Fibroblast of lung (primary cell): Measurements from ENCODE around the gene GPR62. TPM values are rescaled to one million over a fixed set of nuclear protein-coding genes. Genes with fewer than 3 reads are reported as not detected.

ENCODE experiments used
- DNase-seq, 2 donors: peaks; one replicate each; pipeline versions ENCODE4 v3.0.0 to v3.0.0-alpha.2; 2010; ENCODE audit warnings: low read depth in 2 of 2
- H2AFZ ChIP-seq: 2 replicates; pipeline ENCODE4 v1.5.1; 2012; ENCODE audit warnings: low read length, control low read depth, inconsistent platforms
- H3K27ac ChIP-seq: 2 replicates; pipeline ENCODE4 v1.5.1; 2011; ENCODE audit warnings: low read length, control low read depth; ENCODE audit not compliant: insufficient read depth
- H3K27me3 ChIP-seq: 2 replicates; pipeline ENCODE4 v1.5.1; 2011; ENCODE audit warnings: mild to moderate bottlenecking, low read length; ENCODE audit not compliant: control insufficient read depth, insufficient read depth
- H3K36me3 ChIP-seq: 2 replicates; pipeline ENCODE4 v1.5.1; 2011; ENCODE audit warnings: low read length; ENCODE audit not compliant: control insufficient read depth, insufficient read depth
- H3K4me1 ChIP-seq: 2 replicates; pipeline ENCODE4 v1.5.1; 2011; ENCODE audit warnings: low read length; ENCODE audit not compliant: control insufficient read depth, insufficient read depth; ENCODE audit errors: extremely low read depth
- H3K4me2 ChIP-seq: 2 replicates; pipeline ENCODE4 v1.5.1; 2011; ENCODE audit warnings: low read length, control low read depth; ENCODE audit not compliant: insufficient read depth; ENCODE audit errors: extremely low read depth
- H3K4me3 ChIP-seq, 4 experiments: fragments of 200-600 bp in 1 of 4; sonication (generic) in 1 of 4; replicated peaks in 1 of 4; 2 replicates each; pipeline ENCODE4 v1.5.1; 2011 to 2016; ENCODE audit warnings: low read length in 4 of 4, low read depth in 3 of 4, mild to moderate bottlenecking in 3 of 4, control low read depth in 2 of 4, inconsistent platforms in 1 of 4, mixed read lengths in 1 of 4; ENCODE audit not compliant: insufficient read depth in 1 of 4; ENCODE audit errors: control extremely low read depth in 1 of 4
- H3K79me2 ChIP-seq: 2 replicates; pipeline ENCODE4 v1.5.1; 2012; ENCODE audit warnings: mild to moderate bottlenecking, low read length, inconsistent platforms; ENCODE audit not compliant: control insufficient read depth, insufficient read depth
- H3K9ac ChIP-seq: 2 replicates; pipeline ENCODE4 v1.5.1; 2011; ENCODE audit warnings: mild to moderate bottlenecking, low read length, control low read depth; ENCODE audit not compliant: insufficient read depth
- H3K9me3 ChIP-seq: 2 replicates; pipeline ENCODE4 v1.5.1; 2012; ENCODE audit warnings: low read depth, low read length; ENCODE audit not compliant: control insufficient read depth, insufficient read depth
- H4K20me1 ChIP-seq: 2 replicates; pipeline ENCODE4 v1.5.1; 2011; ENCODE audit warnings: low read length; ENCODE audit not compliant: control insufficient read depth, insufficient read depth; ENCODE audit errors: extremely low read depth
- CTCF ChIP-seq, 2 donors: IDR thresholded peaks in 1 of 2; conservative IDR thresholded peaks in 1 of 2; 1 replicate in 1 of 2; 2 replicates in 1 of 2; pipeline ENCODE4 v1.5.1; 2011 to 2012; ENCODE audit warnings: low read length in 2 of 2, control low read depth in 1 of 2, inconsistent platforms in 1 of 2, low read depth in 1 of 2, mild to moderate bottlenecking in 1 of 2
- EZH2 ChIP-seq: IDR thresholded peaks from 2 replicates; pipeline ENCODE4 v1.5.1; 2012; ENCODE audit warnings: low read length, control low read depth, mild to moderate bottlenecking; ENCODE audit errors: missing control alignments
- polyA plus RNA-seq, 2 donors: library from polyadenylated mRNA; depleted of rRNA in 1 of 2; stranded (reverse) in 1 of 2; unstranded in 1 of 2; fragments of >200 nt; gene quantifications; 2 replicates each; pipeline ENCODE4 v1.2.1, GENCODE V29; 2011 to 2012; ENCODE audit warnings: missing spikeins in 1 of 2
- total RNA-seq: library from RNA; depleted of rRNA; stranded (reverse); fragments of >200 nt; gene quantifications from 2 replicates; pipeline ENCODE4 v1.2.1, GENCODE V29; 2014

The GPR62 gene
- total and polyA plus RNA-seq, 2 donors (not counting 1 experiment from before 2014, with no cell fraction given) = under 0.01 TPM; not detected in 1

- no peak overlapping the region for H2AFZ ChIP-seq
- no peak overlapping the region for H3K4me3 ChIP-seq
- no peaks in the 10 kb centered on the region for H3K27me3 ChIP-seq
- peaks cover 9% of the 10 kb centered on the region for H3K79me2 ChIP-seq
- H3K36me3 ChIP-seq = peaks cover 2% of the 10 kb centered on the region
- H3K4me2 ChIP-seq = no peak overlapping the region
- no peaks in the 10 kb centered on the region for H4K20me1 ChIP-seq
- peaks cover 18% of the 10 kb centered on the region for H3K4me1 ChIP-seq
- no peak for DNase-seq
- H3K27ac ChIP-seq = no peak overlapping the region
- no peaks in the 10 kb centered on the region for H3K9me3 ChIP-seq
- no peak overlapping the region for H3K9ac ChIP-seq
- TF ChIP-seq EZH2 (no peak), CTCF (conservative IDR thresholded peaks at IDR 0.05 in 1 of 2, IDR thresholded peaks at IDR 0.05 in 1 of 2; ENCODE audit: low read depth in 1 of 2, low read length in 2 of 2) (no peak)
Observed at GRCh38 chr3:51970606-51971300, 15.6 kb downstream of the GPR62 start.

GRCh38 chr3:51971350-51971749 is 16.2 kb downstream of the GPR62 start:
- Histone ChIP-seq H2AFZ (no peak overlapping the region), H4K20me1 (no peaks in the 10 kb centered on the region), H3K79me2 (peaks cover 6% of the 10 kb centered on the region), H3K4me3 (no peak overlapping the region), H3K27me3 (no peaks in the 10 kb centered on the region), H3K9me3 (no peaks in the 10 kb centered on the region), H3K9ac (no peak overlapping the region), H3K36me3 (peaks cover 2% of the 10 kb centered on the region), H3K27ac (no peak overlapping the region), H3K4me2 (no peak overlapping the region), H3K4me1 (peaks cover 15% of the 10 kb centered on the region)
- no peak for TF ChIP-seq EZH2
- no peak for TF ChIP-seq CTCF (conservative IDR thresholded peaks at IDR 0.05 in 1 of 2, IDR thresholded peaks at IDR 0.05 in 1 of 2; ENCODE audit: low read depth in 1 of 2, low read length in 2 of 2)
- DNase-seq = no peak

GRCh38 chr3:51974277-51974962 is 19.2 kb downstream of the GPR62 start:
- H3K4me3 ChIP-seq = peak overlapping the region; percentile 63 to 93 (median 84)
- peak overlapping the region; percentile 86 for H3K9ac ChIP-seq
- peaks cover 2% of the 10 kb centered on the region for H3K36me3 ChIP-seq
- peak overlapping the region; percentile 90 for H3K27ac ChIP-seq
- peaks cover 2% of the 10 kb centered on the region for H3K79me2 ChIP-seq
- no peaks in the 10 kb centered on the region for H3K27me3 ChIP-seq
- H2AFZ ChIP-seq = peak overlapping the region; percentile 93
- no peaks in the 10 kb centered on the region for H3K9me3 ChIP-seq
- peak overlapping the region; percentile 95 for H3K4me2 ChIP-seq
- no peak for TF ChIP-seq EZH2
- TF ChIP-seq CTCF (conservative IDR thresholded peaks at IDR 0.05 in 1 of 2, IDR thresholded peaks at IDR 0.05 in 1 of 2; ENCODE audit: low read depth in 1 of 2, low read length in 2 of 2) = no peak
- peak in 1 of 2 donors; percentile 19 for DNase-seq
- peaks cover 13% of the 10 kb centered on the region for H3K4me1 ChIP-seq
- no peaks in the 10 kb centered on the region for H4K20me1 ChIP-seq
